ENCODE results near the gene ZNF18. TPM values are rescaled to one million over a fixed set of nuclear protein-coding genes. Genes with fewer than 3 reads are reported as not detected.

Gene ZNF18
- total and polyA plus RNA-seq, 2 experiments from 2014 or later, result 5.9 to 9.8 TPM

DNA sequence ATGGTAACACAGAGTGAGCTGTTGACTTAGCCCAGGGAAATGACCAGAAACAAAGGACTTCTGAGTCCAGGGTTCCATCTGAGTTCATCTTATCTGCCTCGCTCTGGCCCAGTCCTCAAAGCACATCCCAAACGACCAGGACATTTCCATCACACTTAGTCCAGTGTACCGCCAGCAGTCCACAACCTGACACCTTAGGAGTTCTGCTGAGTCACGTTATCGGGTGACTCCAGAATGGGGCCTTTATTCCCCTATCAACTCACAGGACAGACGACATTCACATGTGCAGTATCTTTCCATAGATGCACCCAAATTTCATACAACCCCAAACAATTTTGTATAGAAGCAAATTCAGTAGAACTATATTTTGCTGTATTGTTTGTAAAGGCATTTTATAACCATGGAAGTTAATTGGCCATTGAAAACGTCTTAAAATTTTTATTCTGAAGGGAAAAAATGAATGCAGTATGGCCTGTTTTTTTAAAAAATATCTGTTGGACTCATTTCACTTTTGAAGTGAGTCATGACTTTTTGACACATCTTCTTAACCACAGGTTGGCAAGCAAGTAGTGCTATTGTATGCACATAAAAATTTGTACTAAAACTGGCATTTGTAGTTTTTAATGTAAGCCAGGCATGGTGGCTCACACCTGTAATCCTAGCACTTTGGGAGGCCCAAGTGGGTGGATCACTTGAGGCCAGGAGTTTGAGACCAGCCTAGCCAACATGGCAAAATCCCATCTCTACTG lies 46.3 kb downstream of the ZNF18 start:
- Histone ChIP-seq H2AFZ (no peak overlapping the region), H3K4me1 (ENCODE audit: insufficient read depth) (no peaks in the 10 kb centered on the region; the same call in 1 of the 2 replicates), H3K79me2 (replicated peaks; ENCODE audit: insufficient read depth) (no peaks in the 10 kb centered on the region), H3K9me2 (ENCODE audit: insufficient read depth) (no peaks in the 10 kb centered on the region), H3K27ac (ENCODE audit: low read depth) (no peak overlapping the region), H4K20me1 (replicated peaks; ENCODE audit: insufficient read depth) (no peaks in the 10 kb centered on the region), H3K4me3 (no peak overlapping the region), H3F3A (replicated peaks; ENCODE audit: low read depth) (no peaks in the 10 kb centered on the region), H3K27me3 (ENCODE audit: insufficient read depth) (no peaks in the 10 kb centered on the region), H3K36me3 (ENCODE audit: insufficient read depth) (no peaks in the 10 kb centered on the region), H3K4me2 (no peak overlapping the region)
- DNase-seq (ENCODE audit: low spot score), result no peak
- Mint-ChIP-seq H3K4me1 (no peaks in the 10 kb centered on the region), H3K36me3 (ENCODE audit: low read depth) (peaks cover 20% of the 10 kb centered on the region; the same call in 1 of the 3 replicates), H3K27me3 (ENCODE audit: insufficient read depth, low read depth, poor library complexity) (no peaks in the 10 kb centered on the region), H3K27ac (no peak overlapping the region), H3K9me3 (peaks cover 79% of the 10 kb centered on the region), H3K4me3 (no peak overlapping the region)
- ATAC-seq, result no peak
- TF ChIP-seq JUNB (IDR thresholded peaks at IDR 0.05; ENCODE audit: unreplicated experiment) (no peak), ZNF114 (CRISPR knock-in tag; IDR thresholded peaks at IDR 0.05) (no peak), ZNF331 (CRISPR knock-in tag; IDR thresholded peaks at IDR 0.05; ENCODE audit: low read depth) (no peak), NANOG (IDR thresholded peaks at IDR 0.05; ENCODE audit: borderline replicate concordance) (no peak), POLR2AphosphoS5 (IDR thresholded peaks at IDR 0.05; ENCODE audit: low read depth) (no peak), CREB1 (CRISPR knock-in tag; IDR thresholded peaks at IDR 0.05; ENCODE audit: low read depth) (no peak), EZH2phosphoT487 (IDR thresholded peaks at IDR 0.05; ENCODE audit: unreplicated experiment) (no peak), STAT1 (IDR thresholded peaks at IDR 0.05; ENCODE audit: unreplicated experiment) (no peak), EZH2 (IDR thresholded peaks at IDR 0.05; ENCODE audit: low read depth, unreplicated experiment) (no peak)
- TF ChIP-seq, protein P1, sequence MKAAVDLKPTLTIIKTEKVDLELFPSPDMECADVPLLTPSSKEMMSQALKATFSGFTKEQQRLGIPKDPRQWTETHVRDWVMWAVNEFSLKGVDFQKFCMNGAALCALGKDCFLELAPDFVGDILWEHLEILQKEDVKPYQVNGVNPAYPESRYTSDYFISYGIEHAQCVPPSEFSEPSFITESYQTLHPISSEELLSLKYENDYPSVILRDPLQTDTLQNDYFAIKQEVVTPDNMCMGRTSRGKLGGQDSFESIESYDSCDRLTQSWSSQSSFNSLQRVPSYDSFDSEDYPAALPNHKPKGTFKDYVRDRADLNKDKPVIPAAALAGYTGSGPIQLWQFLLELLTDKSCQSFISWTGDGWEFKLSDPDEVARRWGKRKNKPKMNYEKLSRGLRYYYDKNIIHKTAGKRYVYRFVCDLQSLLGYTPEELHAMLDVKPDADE (IDR thresholded peaks at IDR 0.05), result no peak
- TF ChIP-seq, protein P2, sequence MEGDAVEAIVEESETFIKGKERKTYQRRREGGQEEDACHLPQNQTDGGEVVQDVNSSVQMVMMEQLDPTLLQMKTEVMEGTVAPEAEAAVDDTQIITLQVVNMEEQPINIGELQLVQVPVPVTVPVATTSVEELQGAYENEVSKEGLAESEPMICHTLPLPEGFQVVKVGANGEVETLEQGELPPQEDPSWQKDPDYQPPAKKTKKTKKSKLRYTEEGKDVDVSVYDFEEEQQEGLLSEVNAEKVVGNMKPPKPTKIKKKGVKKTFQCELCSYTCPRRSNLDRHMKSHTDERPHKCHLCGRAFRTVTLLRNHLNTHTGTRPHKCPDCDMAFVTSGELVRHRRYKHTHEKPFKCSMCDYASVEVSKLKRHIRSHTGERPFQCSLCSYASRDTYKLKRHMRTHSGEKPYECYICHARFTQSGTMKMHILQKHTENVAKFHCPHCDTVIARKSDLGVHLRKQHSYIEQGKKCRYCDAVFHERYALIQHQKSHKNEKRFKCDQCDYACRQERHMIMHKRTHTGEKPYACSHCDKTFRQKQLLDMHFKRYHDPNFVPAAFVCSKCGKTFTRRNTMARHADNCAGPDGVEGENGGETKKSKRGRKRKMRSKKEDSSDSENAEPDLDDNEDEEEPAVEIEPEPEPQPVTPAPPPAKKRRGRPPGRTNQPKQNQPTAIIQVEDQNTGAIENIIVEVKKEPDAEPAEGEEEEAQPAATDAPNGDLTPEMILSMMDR (conservative IDR thresholded peaks at IDR 0.05; ENCODE audit: low read depth in 2 of 2), result no peak
- TF ChIP-seq, protein P3, sequence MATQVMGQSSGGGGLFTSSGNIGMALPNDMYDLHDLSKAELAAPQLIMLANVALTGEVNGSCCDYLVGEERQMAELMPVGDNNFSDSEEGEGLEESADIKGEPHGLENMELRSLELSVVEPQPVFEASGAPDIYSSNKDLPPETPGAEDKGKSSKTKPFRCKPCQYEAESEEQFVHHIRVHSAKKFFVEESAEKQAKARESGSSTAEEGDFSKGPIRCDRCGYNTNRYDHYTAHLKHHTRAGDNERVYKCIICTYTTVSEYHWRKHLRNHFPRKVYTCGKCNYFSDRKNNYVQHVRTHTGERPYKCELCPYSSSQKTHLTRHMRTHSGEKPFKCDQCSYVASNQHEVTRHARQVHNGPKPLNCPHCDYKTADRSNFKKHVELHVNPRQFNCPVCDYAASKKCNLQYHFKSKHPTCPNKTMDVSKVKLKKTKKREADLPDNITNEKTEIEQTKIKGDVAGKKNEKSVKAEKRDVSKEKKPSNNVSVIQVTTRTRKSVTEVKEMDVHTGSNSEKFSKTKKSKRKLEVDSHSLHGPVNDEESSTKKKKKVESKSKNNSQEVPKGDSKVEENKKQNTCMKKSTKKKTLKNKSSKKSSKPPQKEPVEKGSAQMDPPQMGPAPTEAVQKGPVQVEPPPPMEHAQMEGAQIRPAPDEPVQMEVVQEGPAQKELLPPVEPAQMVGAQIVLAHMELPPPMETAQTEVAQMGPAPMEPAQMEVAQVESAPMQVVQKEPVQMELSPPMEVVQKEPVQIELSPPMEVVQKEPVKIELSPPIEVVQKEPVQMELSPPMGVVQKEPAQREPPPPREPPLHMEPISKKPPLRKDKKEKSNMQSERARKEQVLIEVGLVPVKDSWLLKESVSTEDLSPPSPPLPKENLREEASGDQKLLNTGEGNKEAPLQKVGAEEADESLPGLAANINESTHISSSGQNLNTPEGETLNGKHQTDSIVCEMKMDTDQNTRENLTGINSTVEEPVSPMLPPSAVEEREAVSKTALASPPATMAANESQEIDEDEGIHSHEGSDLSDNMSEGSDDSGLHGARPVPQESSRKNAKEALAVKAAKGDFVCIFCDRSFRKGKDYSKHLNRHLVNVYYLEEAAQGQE (IDR thresholded peaks at IDR 0.05; ENCODE audit: unreplicated experiment), result no peak
- TF ChIP-seq, protein P4, sequence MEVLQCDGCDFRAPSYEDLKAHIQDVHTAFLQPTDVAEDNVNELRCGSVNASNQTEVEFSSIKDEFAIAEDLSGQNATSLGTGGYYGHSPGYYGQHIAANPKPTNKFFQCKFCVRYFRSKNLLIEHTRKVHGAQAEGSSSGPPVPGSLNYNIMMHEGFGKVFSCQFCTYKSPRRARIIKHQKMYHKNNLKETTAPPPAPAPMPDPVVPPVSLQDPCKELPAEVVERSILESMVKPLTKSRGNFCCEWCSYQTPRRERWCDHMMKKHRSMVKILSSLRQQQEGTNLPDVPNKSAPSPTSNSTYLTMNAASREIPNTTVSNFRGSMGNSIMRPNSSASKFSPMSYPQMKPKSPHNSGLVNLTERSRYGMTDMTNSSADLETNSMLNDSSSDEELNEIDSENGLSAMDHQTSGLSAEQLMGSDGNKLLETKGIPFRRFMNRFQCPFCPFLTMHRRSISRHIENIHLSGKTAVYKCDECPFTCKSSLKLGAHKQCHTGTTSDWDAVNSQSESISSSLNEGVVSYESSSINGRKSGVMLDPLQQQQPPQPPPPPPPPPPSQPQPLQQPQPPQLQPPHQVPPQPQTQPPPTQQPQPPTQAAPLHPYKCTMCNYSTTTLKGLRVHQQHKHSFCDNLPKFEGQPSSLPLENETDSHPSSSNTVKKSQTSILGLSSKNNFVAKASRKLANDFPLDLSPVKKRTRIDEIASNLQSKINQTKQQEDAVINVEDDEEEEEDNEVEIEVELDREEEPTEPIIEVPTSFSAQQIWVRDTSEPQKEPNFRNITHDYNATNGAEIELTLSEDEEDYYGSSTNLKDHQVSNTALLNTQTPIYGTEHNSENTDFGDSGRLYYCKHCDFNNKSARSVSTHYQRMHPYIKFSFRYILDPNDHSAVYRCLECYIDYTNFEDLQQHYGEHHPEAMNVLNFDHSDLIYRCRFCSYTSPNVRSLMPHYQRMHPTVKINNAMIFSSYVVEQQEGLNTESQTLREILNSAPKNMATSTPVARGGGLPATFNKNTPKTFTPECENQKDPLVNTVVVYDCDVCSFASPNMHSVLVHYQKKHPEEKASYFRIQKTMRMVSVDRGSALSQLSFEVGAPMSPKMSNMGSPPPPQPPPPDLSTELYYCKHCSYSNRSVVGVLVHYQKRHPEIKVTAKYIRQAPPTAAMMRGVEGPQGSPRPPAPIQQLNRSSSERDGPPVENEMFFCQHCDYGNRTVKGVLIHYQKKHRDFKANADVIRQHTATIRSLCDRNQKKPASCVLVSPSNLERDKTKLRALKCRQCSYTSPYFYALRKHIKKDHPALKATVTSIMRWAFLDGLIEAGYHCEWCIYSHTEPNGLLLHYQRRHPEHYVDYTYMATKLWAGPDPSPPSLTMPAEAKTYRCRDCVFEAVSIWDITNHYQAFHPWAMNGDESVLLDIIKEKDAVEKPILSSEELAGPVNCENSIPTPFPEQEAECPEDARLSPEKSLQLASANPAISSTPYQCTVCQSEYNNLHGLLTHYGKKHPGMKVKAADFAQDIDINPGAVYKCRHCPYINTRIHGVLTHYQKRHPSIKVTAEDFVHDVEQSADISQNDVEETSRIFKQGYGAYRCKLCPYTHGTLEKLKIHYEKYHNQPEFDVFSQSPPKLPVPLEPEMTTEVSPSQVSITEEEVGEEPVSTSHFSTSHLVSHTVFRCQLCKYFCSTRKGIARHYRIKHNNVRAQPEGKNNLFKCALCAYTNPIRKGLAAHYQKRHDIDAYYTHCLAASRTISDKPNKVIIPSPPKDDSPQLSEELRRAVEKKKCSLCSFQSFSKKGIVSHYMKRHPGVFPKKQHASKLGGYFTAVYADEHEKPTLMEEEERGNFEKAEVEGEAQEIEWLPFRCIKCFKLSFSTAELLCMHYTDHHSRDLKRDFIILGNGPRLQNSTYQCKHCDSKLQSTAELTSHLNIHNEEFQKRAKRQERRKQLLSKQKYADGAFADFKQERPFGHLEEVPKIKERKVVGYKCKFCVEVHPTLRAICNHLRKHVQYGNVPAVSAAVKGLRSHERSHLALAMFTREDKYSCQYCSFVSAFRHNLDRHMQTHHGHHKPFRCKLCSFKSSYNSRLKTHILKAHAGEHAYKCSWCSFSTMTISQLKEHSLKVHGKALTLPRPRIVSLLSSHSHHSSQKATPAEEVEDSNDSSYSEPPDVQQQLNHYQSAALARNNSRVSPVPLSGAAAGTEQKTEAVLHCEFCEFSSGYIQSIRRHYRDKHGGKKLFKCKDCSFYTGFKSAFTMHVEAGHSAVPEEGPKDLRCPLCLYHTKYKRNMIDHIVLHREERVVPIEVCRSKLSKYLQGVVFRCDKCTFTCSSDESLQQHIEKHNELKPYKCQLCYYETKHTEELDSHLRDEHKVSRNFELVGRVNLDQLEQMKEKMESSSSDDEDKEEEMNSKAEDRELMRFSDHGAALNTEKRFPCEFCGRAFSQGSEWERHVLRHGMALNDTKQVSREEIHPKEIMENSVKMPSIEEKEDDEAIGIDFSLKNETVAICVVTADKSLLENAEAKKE (CRISPR knock-in tag; IDR thresholded peaks at IDR 0.05), result no peak

Data from GM23338 (cell line).